AG04450 (cell line): ENCODE results near the gene UBASH3A. TPM values are rescaled to one million over a fixed set of nuclear protein-coding genes. Genes with fewer than 3 reads are reported as not detected.

Experiments used
- CTCF ChIA-PET: fragments of 300-600, 350-600 bp; formaldehyde crosslinking; extraction: SDS; loops from one replicate; lab custom pipeline; 2022; ENCODE audit warnings: antibody characterized with exemption, inconsistent platforms; lab: Charles Lee
- POLR2A ChIA-PET: fragments of 350-600 bp; formaldehyde crosslinking; extraction: SDS; loops from one replicate; lab custom pipeline; 2021; ENCODE audit warnings: antibody characterized with exemption, inconsistent platforms; lab: Yijun Ruan, JAX
- DNase-seq: peaks from one replicate; pipeline ENCODE4 v3.0.0-alpha.2; 2011; ENCODE audit warnings: low read depth, low spot score
- H3K27ac ChIP-seq: one replicate; pipeline ENCODE4 v1.5.1; 2012; ENCODE audit warnings: low read depth, low read length, control low read depth
- H3K27me3 ChIP-seq: one replicate; pipeline ENCODE4 v1.6.0; 2012; ENCODE audit warnings: low read length; ENCODE audit not compliant: control insufficient read depth, insufficient read depth
- H3K4me3 ChIP-seq: 2 replicates; pipeline ENCODE4 v1.5.1; 2011; ENCODE audit warnings: mild to moderate bottlenecking, low read depth, low read length, control low read depth
- H3K9me3 ChIP-seq: 2 replicates; pipeline ENCODE4 v1.5.1; 2012; ENCODE audit warnings: low read length; ENCODE audit not compliant: control insufficient read depth, insufficient read depth
- CTCF ChIP-seq: IDR thresholded peaks from 2 replicates; pipeline ENCODE4 v1.5.1; 2011; ENCODE audit warnings: low read depth, low read length, control low read depth, inconsistent platforms
- polyA plus RNA-seq: library from polyadenylated mRNA; depleted of rRNA; stranded (reverse); fragments of >200 nt; gene quantifications from 2 replicates; pipeline ENCODE4 v1.2.3, GENCODE V29; 2011

UBASH3A gene
- polyA plus RNA-seq, 1 experiment, result not detected

- POLR2A ChIA-PET, result no interaction called here
Observed at GRCh38 chr21:42411891-42412635, 8.4 kb downstream of the UBASH3A start.

GRCh38 chr21:42412636-42412933 is 8.9 kb downstream of the UBASH3A start:
- no peaks in the 10 kb centered on the region for H3K27me3 ChIP-seq
- H3K27ac ChIP-seq, result no peak overlapping the region
- no peak for TF ChIP-seq CTCF
- H3K4me3 ChIP-seq, result no peak overlapping the region
- H3K9me3 ChIP-seq, result no peaks in the 10 kb centered on the region; the same call in 1 of the 2 replicates
- CTCF ChIA-PET, result no interaction called here
- no peak for DNase-seq
- POLR2A ChIA-PET, result no interaction called here

More at GRCh38 chr21:42411891-42412635, 8.4 kb downstream of the UBASH3A start:
- no peak for TF ChIP-seq CTCF
- Histone ChIP-seq H3K4me3 (no peak overlapping the region), H3K27ac (no peak overlapping the region), H3K27me3 (no peaks in the 10 kb centered on the region), H3K9me3 (no peaks in the 10 kb centered on the region; the same call in 1 of the 2 replicates)
- CTCF ChIA-PET, result no interaction called here
- DNase-seq, result no peak

DNA sequence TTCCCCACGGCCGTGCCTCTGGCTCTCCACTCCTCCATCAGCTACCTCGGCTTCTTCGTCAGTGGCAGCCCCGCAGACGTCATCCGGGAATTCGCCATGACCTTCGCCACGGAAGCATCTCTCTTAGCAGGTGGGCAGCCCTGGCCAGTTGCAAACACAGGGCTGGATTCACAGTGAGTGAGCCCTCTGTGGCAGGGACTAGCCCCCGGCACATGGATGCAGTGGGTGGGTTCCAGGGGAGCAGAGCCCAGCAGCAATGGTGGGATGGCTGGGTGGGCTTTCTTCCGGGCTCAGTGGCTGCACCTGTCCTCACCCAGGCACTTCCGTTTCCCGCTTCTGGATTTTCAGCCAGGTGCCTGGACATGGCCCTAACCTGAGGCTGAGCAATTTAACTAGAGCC is 9.4 kb downstream of the UBASH3A start:
- DNase-seq, result no peak
- TF ChIP-seq CTCF, result no peak
- Histone ChIP-seq H3K27me3 (no peaks in the 10 kb centered on the region), H3K27ac (no peak overlapping the region), H3K4me3 (no peak overlapping the region), H3K9me3 (no peaks in the 10 kb centered on the region; the same call in 1 of the 2 replicates)
- ChIA-PET CTCF (no interaction called here), POLR2A (no interaction called here)

DNA sequence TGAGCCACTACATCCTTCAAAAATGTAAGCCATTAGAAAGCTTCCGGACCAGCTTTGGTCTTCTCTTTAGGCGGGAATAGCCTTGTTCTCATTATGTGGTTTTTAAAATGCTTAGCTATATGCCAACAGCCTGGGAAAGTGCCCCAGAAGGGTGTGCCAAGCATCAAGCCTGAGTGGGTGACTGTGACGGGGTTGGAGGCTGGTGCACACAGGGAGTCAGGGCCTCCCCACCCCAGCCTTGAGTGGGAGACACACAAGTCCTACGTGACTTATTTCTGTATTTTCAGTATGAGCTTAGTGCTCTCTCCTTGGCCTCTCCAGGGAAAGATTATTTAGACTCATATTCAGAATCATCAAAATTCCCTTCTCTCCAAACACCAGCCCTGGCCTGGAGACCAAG is 9.8 kb downstream of the UBASH3A start:
- H3K27ac ChIP-seq, result no peak overlapping the region
- TF ChIP-seq CTCF, result no peak
- DNase-seq, result no peak
- H3K27me3 ChIP-seq, result no peaks in the 10 kb centered on the region
- no peaks in the 10 kb centered on the region; the same call in 1 of the 2 replicates for H3K9me3 ChIP-seq
- no peak overlapping the region for H3K4me3 ChIP-seq
- ChIA-PET POLR2A (no interaction called here), CTCF (no interaction called here)

GRCh38 chr21:42414066-42414465 is 10.4 kb downstream of the UBASH3A start:
- Histone ChIP-seq H3K4me3 (no peak overlapping the region), H3K27ac (no peak overlapping the region), H3K9me3 (no peaks in the 10 kb centered on the region; the same call in 1 of the 2 replicates), H3K27me3 (no peaks in the 10 kb centered on the region)
- ChIA-PET CTCF (no interaction called here), POLR2A (no interaction called here)
- no peak for TF ChIP-seq CTCF
- no peak for DNase-seq
